D721Med (cell line): ENCODE data around the gene MLF1.

Experiments
- DNase-seq: peaks from one replicate; pipeline ENCODE4 v3.0.0; 2011; ENCODE audit warnings: low spot score; ENCODE audit not compliant: insufficient read length
- FAIRE-seq: peaks from 2 replicates; lab custom pipeline; 2011; peaks lifted over from hg19 to GRCh38; lab: Jason Lieb, UNC
- TF ChIP-seq, protein P1 (sequence below): IDR thresholded peaks from 2 replicates; pipeline ENCODE4 v1.5.1; 2012; ENCODE audit warnings: mild to moderate bottlenecking, control low read depth; ENCODE audit not compliant: insufficient read depth; ENCODE audit errors: missing control alignments

Gene MLF1, protein sequence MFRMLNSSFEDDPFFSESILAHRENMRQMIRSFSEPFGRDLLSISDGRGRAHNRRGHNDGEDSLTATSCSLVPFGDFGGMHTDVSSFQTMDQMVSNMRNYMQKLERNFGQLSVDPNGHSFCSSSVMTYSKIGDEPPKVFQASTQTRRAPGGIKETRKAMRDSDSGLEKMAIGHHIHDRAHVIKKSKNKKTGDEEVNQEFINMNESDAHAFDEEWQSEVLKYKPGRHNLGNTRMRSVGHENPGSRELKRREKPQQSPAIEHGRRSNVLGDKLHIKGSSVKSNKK

DNA sequence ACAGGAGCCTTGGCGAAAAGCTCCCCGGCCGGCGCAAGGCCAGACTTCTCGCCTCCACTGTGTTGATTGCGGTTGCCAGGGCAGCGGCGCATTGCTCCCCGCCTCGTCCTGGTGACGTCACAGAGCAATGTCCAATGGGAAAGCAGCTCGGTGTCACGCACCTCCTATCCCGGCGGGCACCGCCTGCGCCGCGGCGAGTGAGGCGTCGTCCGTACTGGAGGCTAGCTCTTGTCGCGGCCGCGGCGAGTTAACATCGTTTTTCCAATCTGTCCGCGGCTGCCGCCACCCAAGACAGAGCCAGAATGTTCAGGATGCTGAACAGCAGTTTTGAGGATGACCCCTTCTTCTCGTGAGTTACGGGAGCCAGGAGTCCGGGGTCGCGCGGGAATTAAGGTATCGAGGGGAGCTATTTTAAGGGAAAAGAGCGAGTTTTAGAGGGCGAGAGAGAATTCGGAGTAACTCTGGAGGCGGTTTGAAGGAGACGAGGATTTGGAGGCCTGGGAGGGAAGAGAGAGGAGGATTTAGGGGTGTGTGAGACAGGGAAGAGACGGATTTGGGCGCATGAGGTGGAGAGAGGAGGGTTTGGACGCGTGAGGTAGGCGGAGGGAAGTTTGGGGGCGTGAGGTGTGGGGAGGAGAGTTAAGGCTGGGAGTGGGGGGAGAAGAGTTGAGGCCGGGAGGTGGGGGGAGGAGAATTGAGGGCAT is at the start of gene MLF1:
MLF1 (plus strand) TSS at position 196 of the 704 bp plus-strand sequence; CDS start at position 303, 107 bp downstream.
- FAIRE-seq (no peak), DNase-seq (peak; percentile 74)
- TF ChIP-seq, protein P1, sequence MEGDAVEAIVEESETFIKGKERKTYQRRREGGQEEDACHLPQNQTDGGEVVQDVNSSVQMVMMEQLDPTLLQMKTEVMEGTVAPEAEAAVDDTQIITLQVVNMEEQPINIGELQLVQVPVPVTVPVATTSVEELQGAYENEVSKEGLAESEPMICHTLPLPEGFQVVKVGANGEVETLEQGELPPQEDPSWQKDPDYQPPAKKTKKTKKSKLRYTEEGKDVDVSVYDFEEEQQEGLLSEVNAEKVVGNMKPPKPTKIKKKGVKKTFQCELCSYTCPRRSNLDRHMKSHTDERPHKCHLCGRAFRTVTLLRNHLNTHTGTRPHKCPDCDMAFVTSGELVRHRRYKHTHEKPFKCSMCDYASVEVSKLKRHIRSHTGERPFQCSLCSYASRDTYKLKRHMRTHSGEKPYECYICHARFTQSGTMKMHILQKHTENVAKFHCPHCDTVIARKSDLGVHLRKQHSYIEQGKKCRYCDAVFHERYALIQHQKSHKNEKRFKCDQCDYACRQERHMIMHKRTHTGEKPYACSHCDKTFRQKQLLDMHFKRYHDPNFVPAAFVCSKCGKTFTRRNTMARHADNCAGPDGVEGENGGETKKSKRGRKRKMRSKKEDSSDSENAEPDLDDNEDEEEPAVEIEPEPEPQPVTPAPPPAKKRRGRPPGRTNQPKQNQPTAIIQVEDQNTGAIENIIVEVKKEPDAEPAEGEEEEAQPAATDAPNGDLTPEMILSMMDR: no peak

DNA sequence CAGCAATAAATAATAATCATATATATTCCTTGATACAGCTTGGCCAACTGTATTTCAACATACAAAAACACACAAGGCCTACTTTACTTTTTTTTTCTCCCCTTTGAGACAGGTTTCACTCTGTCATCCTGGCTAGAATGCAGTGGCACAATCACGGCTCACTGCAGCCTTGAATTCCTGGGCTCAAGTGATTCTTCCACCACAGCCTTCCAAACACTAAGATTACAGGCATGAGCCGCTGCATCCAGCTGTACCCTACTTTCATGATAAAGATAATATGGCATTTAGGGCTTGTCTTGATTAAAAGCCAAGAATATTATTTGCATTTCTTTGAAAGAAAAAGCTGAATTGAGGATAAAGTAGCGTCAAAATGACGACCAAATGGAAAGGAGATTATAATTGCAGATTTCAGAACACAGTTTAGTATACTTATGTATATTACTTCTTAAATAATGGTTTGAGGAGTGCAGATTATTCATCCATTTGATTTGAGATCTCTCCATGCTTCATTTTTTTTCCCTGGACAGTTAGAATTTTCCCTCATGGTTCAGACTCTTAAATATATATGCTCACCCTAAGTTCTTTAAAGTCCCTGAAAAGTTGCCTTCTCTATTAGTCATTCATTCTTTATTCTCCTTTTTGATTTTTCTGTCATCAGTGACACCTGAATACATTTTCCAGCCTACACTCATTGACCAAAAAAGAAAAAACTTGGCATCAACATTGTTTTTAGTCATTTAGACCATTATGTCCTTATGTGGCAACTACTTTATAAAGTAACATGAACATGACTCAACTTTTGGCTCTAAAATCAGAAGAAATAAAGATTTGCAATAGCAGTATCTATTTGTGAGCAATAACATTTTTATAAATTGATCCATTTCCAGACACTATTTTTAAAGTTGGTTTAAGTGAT is 48.5 kb upstream of the MLF1 start:
- no peak for DNase-seq

DNA sequence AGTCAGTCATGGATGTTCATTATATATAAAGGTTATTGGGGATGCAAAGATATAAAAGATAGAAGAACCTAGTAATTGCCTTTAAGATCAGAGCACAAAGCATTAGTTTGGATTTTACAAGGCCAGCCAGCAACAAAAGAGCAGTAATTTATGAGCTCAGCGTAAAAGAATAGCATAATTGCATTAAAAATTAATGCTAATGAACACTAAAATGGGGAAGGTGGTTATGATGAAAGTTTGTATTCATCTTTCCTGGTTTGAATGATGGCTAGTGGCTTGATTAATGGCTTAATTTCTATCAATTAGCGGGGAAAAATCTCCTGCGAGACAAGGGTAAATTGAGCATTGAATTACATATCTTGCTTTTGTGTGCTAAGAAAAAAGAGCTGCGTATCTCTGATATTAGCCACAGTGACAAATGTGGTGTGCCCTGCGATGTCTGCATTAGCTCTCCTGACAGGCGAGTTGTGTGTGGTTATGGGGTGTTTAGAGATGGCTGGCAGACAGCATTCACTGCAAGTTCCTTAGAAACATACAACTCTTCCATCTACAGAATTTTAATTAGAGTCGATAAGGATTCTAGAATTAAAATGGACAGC is 42.8 kb upstream of the MLF1 start:
- FAIRE-seq (no peak), DNase-seq (no peak)
- TF ChIP-seq, protein P1: no peak

More for the DNA sequence above, 48.5 kb upstream of the MLF1 start:
- peak; percentile 16 for FAIRE-seq
- TF ChIP-seq, protein P1: no peak

DNA sequence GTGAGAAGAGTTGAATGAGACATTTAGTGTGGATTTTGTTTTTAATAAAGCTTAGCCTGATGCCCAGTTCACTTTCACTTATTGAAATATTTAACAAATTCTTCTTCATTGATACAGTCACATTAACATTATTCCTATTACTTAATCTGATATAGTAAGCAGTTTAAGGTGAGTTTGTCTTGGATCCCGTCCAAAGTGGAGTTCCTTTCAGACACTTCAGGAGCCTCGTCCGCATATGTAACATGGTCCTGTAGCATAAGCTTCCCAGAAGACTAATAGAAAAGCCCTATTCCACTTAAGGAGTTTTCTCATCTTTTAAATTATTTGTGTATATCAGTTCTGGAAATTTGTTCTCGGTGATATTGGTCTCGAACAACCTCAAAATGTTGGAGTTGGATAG is 39.7 kb upstream of the MLF1 start:
- FAIRE-seq: no peak
- TF ChIP-seq, protein P1: no peak
- no peak for DNase-seq

DNA sequence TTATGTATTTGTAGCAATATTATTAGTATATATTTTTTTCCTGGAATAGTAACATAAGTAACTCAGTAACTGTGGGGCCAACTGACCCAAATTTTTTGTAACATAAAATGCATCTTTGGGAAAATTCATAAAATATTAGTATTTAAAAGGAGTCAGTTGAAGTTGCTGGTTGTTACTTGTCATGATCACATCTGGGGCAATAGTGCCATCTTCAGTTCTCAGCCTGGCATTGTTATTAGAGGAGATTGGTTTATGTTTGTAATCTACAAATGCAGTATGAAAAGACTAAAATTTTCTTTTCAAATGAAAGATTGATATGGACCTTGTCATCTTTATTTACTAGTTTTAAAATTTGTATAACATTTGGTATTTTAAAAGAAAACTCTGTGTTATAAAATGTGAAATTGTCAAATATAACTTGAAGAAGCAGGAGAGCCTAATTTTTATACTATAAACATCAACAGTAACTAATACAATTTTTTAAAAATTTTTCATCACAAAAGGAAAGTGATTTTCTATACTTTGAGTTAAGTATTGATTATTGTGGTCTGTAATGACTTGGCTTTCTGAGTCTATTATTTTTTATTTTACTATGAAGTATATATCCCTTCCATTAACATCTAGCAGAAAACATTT is 38.8 kb upstream of the MLF1 start:
- DNase-seq: no peak
- TF ChIP-seq, protein P1: peak; percentile 66
- FAIRE-seq: peak; percentile 6

DNA sequence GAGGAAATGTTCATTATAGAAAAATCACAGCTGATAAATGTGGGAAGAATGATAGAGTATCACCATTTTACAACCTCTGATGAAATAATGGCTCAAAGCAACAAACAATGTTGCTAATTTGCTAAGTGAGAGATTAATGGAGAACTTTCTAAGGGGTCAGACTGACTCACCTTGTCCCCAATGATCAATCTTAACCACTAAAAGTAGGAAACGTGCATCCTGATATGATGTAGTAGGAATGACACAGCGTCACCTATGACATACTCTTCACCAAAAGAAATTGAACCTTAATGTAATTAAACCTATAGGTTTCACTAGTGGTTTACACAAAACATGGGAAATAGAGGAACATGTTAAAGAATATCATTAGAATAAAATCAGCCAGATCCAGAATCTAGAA is 35.1 kb upstream of the MLF1 start:
- TF ChIP-seq, protein P1: no peak
- DNase-seq (no peak), FAIRE-seq (no peak)
